NCI-H1694 treated with DMSO at 0.1 percent for 48 hours (cell line): ENCODE data around the gene HOTAIR.

Experiments
- DNase-seq: peaks from one replicate; lab custom pipeline; 2025; lab: John Stamatoyannopoulos, UW

The HOTAIR gene

DNA sequence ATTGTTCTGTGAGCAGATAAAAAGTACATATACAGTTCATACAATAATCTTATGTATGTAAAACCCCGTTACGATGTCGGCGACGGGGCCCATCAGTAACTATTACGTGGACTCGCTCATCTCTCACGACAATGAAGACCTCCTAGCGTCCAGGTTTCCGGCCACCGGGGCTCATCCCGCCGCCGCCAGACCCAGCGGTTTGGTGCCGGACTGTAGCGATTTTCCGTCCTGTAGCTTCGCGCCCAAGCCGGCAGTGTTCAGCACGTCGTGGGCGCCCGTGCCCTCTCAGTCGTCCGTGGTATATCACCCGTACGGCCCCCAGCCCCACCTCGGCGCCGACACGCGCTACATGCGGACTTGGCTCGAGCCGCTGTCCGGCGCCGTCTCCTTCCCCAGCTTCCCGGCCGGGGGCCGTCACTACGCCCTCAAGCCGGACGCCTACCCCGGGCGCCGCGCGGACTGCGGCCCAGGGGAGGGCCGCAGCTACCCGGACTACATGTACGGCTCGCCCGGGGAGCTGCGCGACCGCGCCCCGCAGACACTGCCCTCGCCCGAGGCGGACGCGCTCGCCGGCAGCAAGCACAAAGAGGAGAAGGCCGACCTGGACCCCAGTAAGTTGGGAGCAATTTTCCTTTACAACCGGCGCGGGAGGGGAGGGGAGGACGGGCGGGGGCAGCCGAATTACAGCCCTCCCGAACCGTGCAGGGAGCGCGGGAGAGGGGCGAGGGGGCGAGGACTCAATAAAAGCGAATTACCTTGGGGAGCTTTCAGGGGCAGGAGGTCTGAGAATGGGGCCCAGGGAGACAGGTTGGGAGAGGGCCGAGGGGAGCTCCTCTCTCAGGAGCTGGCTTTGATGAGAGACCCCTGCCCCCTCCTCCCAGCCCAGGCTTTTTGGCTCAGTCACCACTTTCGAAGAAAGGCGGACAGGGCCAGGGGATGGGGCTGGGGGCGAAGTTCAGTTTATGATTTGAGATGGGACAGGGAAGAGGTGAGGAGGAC lies 25.7 kb upstream of the HOTAIR start, which contains the start of gene HOXC9:
Gene HOXC9, plus strand, starts transcription at position 46 of the 999 bp plus-strand sequence. Its CDS starts 28 bp downstream, at position 74.
- no peak for DNase-seq

DNA sequence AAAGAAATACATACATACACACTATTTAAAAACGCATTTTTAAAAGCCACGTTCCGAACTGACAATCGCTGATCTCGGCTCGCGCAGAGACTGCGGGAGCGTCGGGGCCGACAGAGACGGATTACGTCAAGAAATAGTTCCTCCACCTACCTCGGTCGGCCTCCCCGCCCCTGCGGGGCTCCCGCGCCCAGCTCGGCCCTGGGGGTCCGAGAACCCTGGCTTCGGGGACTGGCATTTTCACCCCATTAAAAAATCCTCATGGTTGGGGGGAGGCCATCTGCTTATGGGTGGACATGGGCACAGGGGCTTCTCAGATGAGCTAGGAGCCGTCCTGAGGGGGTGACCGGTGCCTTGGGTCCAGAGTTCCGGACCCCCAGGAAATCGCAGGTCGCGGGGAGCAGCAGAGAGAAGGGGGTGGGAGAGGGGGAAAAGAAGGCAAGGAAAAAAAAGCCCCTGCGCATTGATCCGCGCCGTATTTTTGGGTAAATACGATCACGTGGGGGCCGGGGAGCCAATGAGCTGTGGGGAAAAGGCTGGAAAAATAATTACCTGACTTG lies 24.9 kb upstream of the HOTAIR start:
- peak; percentile 10 for DNase-seq

- DNase-seq, result no peak
Measured at GRCh38 chr12:53998900-53999236, 24.1 kb upstream of the HOTAIR start.

- no peak for DNase-seq
Measured at GRCh38 chr12:53998110-53998899, 23.6 kb upstream of the HOTAIR start.

- no peak for DNase-seq
Measured at GRCh38 chr12:53997204-53998109, 22.7 kb upstream of the HOTAIR start.

DNA sequence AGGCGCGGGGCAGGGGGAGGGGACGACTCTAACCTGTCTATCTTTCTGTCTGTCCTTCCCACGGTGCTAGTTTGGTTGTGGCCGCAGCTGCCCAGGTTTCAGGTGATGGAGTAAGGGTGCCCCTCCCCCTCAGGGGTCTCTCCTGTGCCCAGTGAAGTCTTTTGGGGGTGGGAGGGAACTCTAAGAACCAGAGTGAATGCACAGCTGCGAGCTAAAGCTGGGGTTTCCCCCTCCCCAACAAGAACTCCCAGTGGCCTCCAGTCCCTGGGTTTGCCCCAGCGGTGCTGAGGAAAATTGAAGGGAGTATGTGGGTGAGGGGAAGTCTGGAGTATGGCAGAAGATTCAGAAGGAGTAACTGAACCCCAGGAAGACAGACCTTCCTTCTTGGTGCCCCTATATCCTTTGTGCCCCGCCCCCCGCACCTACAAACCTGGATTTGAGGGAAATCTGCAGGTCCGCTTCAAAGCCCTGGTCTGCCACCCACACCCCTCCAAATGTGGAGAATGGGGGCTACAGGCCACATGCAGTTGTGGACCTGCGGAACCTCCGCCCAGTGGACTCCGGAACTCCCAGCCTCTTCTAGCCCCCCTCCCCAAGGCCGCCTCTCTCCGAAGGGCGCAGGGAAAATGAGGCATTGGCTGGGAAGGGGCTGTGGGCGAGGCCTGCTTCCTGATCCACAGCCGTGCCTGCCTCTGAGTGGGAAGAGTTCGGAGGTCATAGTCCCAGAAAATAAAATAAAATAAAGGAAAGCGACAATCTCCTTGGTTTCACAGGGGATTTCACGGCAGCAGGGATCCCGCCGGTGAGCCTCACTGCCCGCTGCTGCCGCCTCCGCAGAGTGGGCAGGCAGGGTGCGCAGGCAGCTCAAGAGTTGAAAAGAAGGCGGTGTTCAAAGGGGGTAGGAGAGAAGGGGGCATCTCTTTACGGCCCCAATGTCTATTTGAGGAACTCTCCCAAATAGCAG lies 21.8 kb upstream of the HOTAIR start:
- no peak for DNase-seq

- DNase-seq, result no peak
Measured at GRCh38 chr12:53995378-53996239, 20.9 kb upstream of the HOTAIR start.

- no peak for DNase-seq
Measured at GRCh38 chr12:53995002-53995377, 20.2 kb upstream of the HOTAIR start.

GRCh38 chr12:53994264-53995001 lies 19.7 kb upstream of the HOTAIR start:
- DNase-seq, result no peak

GRCh38 chr12:53994009-53994263 lies 19.2 kb upstream of the HOTAIR start:
- no peak for DNase-seq

DNA sequence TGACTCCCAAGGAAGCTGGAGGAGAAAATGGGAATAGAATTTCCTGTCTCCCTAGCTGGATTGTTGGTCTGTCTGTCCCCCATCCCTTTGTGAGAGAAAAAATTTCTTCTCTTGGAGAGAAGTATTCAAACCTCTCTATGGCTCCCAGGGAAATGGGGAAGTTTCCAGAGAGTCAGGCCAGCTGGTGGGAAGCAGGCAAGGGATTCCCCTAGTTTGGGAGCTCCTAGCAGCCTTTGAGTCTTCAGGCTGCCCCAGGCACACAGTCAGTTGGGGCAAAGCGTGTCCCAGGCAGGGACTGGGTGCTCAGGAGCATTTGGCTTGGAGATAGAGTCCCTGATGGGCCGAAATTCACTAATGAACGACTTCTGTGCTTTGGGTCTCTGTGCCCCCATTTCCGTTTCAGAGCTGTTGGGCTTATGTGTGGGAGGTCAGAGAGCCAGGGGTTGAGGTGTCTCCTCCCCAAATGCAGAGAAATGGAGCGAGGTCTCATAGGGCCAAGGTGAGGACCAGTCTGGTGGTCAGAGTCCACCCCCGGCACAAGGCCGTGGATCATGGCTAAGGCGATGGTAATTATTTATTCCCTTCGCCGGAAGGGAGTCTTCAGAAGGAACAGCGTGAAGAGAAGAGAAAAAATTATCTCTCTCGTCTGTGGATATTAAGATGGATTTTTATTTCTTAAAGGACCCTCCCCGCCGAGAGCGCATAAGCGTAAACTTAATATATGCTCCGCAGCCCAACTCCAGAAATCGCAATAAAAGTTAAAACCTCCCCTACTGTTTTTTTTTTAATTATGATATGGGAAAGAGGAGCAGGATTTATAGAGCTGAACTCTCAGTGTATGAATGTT lies 18.6 kb upstream of the HOTAIR start:
- DNase-seq, result no peak

GRCh38 chr12:53992377-53992889 lies 17.7 kb upstream of the HOTAIR start:
- no peak for DNase-seq

- no peak for DNase-seq
Measured at GRCh38 chr12:53991077-53991460, 16.3 kb upstream of the HOTAIR start.

- DNase-seq, result no peak
Measured at GRCh38 chr12:53990311-53991076, 15.7 kb upstream of the HOTAIR start.

DNA sequence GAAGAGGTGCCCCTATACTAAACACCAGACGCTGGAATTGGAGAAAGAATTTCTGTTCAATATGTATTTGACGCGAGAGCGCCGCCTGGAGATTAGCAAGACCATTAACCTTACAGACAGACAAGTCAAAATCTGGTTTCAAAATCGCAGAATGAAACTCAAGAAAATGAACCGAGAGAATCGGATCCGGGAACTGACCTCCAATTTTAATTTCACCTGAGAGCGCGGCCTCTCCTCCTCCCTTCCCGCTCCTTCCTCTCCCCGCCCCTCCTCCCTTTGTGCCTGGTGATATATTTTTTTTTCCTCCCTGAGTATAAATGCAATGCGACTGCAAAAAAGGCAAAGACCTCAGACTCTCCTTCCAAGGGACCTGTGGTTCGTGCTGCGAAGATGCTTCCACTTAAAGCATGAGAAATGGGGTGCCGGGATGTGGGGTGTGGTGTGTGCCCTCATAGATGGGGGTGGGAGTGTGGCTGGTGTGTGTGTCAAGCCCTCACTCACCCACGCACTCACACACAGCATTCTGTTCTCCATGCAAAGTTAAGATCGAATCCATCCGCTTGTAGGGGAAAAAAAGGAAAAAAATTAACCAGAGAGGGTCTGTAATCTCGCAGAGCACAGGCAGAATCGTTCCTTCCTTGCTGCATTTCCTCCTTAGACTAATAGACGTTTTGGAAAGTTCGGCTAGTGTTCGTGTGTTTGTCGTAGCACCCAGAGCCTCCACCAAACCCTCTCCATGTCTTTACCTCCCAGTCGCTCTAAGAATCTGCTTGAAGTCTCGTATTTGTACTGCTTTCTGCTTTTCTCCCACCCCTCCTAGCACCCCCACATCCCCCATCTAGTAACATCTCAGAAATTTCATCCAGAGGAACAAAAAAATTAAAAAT lies 14.7 kb upstream of the HOTAIR start:
- DNase-seq, result peak; percentile 49
